BE2C (cell line): ENCODE data around the gene TNS3.

ENCODE experiments used
- DNase-seq: peaks from one replicate; pipeline ENCODE4 v3.0.0-alpha.2; 2020
- H3K27me3 ChIP-seq: fragments of 250-450 bp; sonication (Bioruptor Pico); 2 replicates; pipeline ENCODE4 v1.5.1; 2020; ENCODE audit warnings: mild to moderate bottlenecking
- H3K36me3 ChIP-seq: fragments of 250-450 bp; sonication (Bioruptor Pico); 2 replicates; pipeline ENCODE4 v1.5.1; 2020; ENCODE audit warnings: mild to moderate bottlenecking
- H3K4me1 ChIP-seq: fragments of 250-450 bp; sonication (Bioruptor Pico); 2 replicates; pipeline ENCODE4 v1.5.1; 2020
- H3K4me3 ChIP-seq: 2 replicates; pipeline ENCODE4 v1.5.1; 2011; ENCODE audit warnings: low read depth, low read length
- H3K9me3 ChIP-seq: fragments of 250-450 bp; sonication (Bioruptor Pico); 2 replicates; pipeline ENCODE4 v1.5.1; 2020
- TF ChIP-seq, protein P1 (sequence below): IDR thresholded peaks from 2 replicates; pipeline ENCODE4 v1.5.1; 2012; ENCODE audit warnings: mild to moderate bottlenecking, low read depth, low read length

Gene TNS3

DNA sequence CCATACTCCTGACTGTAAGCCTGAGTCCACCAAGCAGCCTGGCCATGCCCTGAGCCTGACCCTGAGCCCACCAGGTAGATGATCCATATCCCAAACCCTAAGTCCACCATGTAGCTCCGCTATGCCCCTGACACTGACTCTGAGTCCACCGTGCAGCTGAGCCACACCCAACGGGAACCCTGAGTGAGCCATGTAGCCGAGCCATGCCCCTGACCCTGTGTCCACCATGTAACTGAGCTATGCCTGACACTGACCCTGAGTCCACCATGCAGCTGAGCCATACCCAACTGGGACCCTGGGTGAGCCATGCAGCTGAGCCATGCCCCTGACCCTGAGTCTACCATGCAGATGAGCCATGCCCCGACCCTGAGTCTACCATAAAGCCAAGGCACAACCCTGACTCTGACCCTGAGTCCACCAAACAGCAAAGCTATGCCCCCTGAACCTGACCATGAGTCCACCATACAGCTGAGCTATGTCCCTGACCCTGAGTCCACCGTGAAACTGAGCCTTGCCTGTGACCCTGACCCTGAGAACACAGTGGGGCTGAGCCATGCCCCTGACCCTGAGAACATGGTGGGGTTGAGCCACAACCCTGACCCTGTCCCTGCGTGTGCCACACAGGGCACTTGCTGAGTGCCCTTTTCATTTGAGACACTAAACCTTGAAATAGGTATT lies 299.8 kb downstream of the TNS3 start:
- DNase-seq: no peak
- H3K27me3 ChIP-seq: no peaks in the 10 kb centered on the region
- no peaks in the 10 kb centered on the region for H3K9me3 ChIP-seq
- no peak overlapping the region for H3K4me3 ChIP-seq
- TF ChIP-seq, protein P1, sequence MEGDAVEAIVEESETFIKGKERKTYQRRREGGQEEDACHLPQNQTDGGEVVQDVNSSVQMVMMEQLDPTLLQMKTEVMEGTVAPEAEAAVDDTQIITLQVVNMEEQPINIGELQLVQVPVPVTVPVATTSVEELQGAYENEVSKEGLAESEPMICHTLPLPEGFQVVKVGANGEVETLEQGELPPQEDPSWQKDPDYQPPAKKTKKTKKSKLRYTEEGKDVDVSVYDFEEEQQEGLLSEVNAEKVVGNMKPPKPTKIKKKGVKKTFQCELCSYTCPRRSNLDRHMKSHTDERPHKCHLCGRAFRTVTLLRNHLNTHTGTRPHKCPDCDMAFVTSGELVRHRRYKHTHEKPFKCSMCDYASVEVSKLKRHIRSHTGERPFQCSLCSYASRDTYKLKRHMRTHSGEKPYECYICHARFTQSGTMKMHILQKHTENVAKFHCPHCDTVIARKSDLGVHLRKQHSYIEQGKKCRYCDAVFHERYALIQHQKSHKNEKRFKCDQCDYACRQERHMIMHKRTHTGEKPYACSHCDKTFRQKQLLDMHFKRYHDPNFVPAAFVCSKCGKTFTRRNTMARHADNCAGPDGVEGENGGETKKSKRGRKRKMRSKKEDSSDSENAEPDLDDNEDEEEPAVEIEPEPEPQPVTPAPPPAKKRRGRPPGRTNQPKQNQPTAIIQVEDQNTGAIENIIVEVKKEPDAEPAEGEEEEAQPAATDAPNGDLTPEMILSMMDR: no peak
- H3K4me1 ChIP-seq: peaks cover 8% of the 10 kb centered on the region
- no peaks in the 10 kb centered on the region for H3K36me3 ChIP-seq

DNA sequence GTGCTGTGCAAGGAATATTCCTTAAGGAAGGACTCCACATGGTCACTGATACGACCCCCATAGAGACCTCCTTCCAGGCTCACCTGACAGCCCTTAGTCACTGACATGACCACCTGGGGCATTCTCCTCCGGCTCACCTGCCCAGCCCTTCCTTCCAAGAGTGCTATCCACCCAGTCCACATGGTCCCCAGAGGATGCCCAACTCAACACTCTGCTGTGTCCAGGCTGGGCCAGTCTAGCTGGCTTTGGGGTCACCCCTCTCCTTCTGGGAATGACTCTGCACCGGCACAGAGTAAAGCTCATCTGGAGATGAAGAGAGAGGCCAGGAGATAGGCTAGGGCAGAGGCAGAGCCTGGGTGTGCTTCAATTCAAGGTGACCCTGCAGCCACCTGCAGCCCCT lies 300.8 kb downstream of the TNS3 start:
- Histone ChIP-seq H3K4me1 (peaks cover 7% of the 10 kb centered on the region), H3K4me3 (no peak overlapping the region), H3K36me3 (no peaks in the 10 kb centered on the region), H3K27me3 (no peaks in the 10 kb centered on the region), H3K9me3 (no peaks in the 10 kb centered on the region)
- no peak for DNase-seq
- TF ChIP-seq, protein P1: no peak

DNA sequence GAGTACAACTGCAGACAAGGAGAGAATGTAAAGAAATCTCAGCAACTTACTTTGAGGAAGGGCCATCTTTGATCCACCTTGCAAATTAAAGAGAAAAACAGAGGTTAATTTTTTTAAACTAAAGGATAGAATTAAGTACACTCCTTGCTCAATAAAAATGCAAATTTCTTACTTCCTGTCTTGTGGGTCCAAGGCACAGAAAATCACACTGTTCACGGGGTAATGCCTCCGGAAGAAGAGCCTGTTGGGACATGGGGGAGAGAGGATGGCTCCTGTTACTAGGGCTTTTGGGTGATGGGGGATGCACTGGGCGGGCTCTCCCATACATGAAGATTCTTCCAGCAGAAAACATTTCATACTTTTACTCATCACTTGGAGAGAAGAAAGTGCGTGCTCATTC lies 301.8 kb downstream of the TNS3 start:
- Histone ChIP-seq H3K27me3 (no peaks in the 10 kb centered on the region), H3K36me3 (no peaks in the 10 kb centered on the region), H3K4me3 (no peak overlapping the region), H3K4me1 (no peaks in the 10 kb centered on the region), H3K9me3 (no peaks in the 10 kb centered on the region)
- TF ChIP-seq, protein P1: no peak
- no peak for DNase-seq

DNA sequence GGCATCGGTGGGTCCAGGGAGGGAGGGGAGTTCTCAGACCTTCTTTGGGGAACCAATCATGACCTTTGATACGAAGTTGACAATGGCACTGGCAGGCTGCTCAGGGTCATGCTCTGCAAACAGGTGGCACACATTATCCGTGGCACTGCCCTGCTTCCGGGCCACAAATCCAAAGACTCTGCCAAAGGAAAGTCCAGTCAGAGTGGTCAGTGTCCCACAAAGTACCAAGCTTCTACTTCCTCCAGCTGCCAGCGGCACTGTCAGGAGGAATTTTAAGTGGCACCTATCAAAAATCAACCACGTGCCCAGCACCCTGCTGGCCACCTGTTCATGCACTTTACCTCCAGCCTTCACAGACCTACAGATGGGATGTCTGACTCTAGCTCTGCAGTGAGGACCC lies 303.9 kb downstream of the TNS3 start:
- H3K9me3 ChIP-seq: no peaks in the 10 kb centered on the region
- no peak overlapping the region for H3K4me3 ChIP-seq
- TF ChIP-seq, protein P1: no peak
- no peaks in the 10 kb centered on the region for H3K36me3 ChIP-seq
- DNase-seq: no peak
- H3K4me1 ChIP-seq: no peaks in the 10 kb centered on the region
- no peaks in the 10 kb centered on the region for H3K27me3 ChIP-seq

DNA sequence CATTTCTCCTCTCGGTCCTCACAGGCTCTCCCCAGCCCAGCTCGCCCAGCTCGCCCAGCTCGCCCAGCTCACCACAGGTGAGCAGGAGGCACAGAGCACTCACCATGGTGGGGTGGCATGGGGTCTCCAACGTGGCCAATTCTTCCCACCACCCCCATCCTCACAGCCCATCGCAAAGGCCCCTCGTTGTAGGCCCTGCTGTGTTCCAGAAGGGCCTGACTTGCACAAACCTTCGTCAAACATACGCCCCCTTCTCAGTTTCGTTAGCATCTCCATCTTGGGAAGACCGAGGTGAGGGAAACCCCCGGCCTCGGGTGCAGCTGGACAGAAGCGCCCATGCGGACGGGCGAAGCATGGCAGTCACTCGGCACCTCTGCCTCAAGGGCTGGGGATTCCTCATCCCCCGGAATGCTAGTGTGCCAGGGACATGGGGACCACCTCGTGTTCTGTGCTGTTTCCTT lies 304.6 kb downstream of the TNS3 start:
- no peaks in the 10 kb centered on the region for H3K36me3 ChIP-seq
- H3K4me3 ChIP-seq: no peak overlapping the region
- H3K9me3 ChIP-seq: no peaks in the 10 kb centered on the region
- TF ChIP-seq, protein P1: no peak
- DNase-seq: no peak
- H3K4me1 ChIP-seq: no peaks in the 10 kb centered on the region
- no peaks in the 10 kb centered on the region for H3K27me3 ChIP-seq

DNA sequence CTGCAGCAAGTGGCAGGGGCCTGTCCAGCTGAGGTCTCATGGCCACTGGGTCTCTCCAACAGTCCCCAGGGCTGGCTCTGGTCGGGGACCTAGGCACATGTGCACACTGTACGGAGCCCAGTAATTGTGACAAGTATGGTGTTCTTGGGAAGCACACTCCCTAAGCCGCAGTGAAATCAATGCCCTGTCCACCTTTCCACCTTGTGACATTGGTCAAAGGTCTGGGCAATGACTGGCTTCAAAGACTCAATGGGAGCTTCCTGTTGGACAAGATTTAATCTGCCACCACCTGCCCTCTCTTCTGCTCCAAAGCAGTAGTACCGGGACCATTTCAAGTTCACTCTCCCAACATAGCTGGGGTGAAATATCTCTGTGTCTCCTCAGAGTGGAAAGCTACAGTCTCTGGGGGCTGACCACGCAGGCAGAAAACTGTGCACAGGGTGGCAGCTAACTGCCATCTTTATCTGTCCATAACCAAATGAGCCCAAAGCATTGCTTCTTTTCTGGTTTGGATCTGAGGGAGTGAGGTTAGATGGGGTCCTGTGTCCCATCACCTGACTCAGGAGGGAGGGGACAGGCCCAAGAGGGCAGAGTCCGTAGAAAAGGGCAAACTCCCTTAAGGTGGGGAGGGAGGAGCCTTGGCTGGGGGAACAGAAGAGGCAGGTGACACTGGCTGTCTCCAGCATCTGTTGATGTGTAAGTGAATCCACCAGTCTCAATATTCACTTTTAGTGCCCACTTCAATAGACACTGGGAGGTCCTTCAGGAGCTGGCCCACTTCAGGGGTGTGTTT lies 307.7 kb downstream of the TNS3 start:
- no peaks in the 10 kb centered on the region for H3K36me3 ChIP-seq
- no peaks in the 10 kb centered on the region for H3K9me3 ChIP-seq
- DNase-seq: no peak
- TF ChIP-seq, protein P1: no peak
- no peaks in the 10 kb centered on the region for H3K4me1 ChIP-seq
- H3K4me3 ChIP-seq: no peak overlapping the region
- H3K27me3 ChIP-seq: no peaks in the 10 kb centered on the region
